DOHH2 (cell line): ENCODE measurements around the gene SLC4A1AP.

ENCODE experiments used
- H3F3A ChIP-seq: fragments of 200-600 bp; sonication (generic), shearing (Covaris generic); 2 replicates; pipeline ENCODE4 v1.6.0; 2016; ENCODE audit warnings: antibody characterized with exemption, mild to moderate bottlenecking; ENCODE audit not compliant: control insufficient read depth, insufficient read depth
- H3K27ac ChIP-seq: fragments of 200-600 bp; sonication (generic); 2 replicates; pipeline ENCODE4 v1.5.1; 2014; ENCODE audit warnings: low read depth, mild to moderate bottlenecking, low read length, moderate library complexity
- H3K27me3 ChIP-seq: fragments of 200-600 bp; sonication (generic); 2 replicates; pipeline ENCODE4 v1.6.1; 2014; ENCODE audit warnings: mild to moderate bottlenecking, low read length, mixed read lengths; ENCODE audit not compliant: control insufficient read depth
- H3K36me3 ChIP-seq: fragments of 200-600 bp; sonication (generic); 2 replicates; pipeline ENCODE4 v1.6.1; 2014; ENCODE audit warnings: mild to moderate bottlenecking, low read length, moderate library complexity, mixed read lengths; ENCODE audit not compliant: control insufficient read depth
- H3K4me1 ChIP-seq: fragments of 200-600 bp; sonication (generic); 2 replicates; pipeline ENCODE4 v1.6.1; 2014; ENCODE audit warnings: mild to moderate bottlenecking, low read length, mixed read lengths; ENCODE audit not compliant: control insufficient read depth
- H3K4me2 ChIP-seq: fragments of 200-600 bp; sonication (generic); 2 replicates; pipeline ENCODE4 v1.6.0; 2014; ENCODE audit warnings: mild to moderate bottlenecking, low read length, moderate library complexity
- H3K4me3 ChIP-seq: fragments of 200-600 bp; sonication (generic); 2 replicates; pipeline ENCODE4 v1.5.1; 2014; ENCODE audit warnings: mild to moderate bottlenecking, low read length, mixed read lengths
- H3K79me2 ChIP-seq: fragments of 200-600 bp; sonication (generic); 2 replicates; pipeline ENCODE4 v1.6.1; 2014; ENCODE audit warnings: mild to moderate bottlenecking, low read length, mixed read lengths; ENCODE audit not compliant: control insufficient read depth
- H3K9me2 ChIP-seq: fragments of 200-600 bp; sonication (generic); replicated peaks from 2 replicates; pipeline ENCODE4 v1.6.1; 2014; ENCODE audit warnings: mild to moderate bottlenecking, low read length, mixed read lengths; ENCODE audit not compliant: control insufficient read depth
- H3K9me3 ChIP-seq: fragments of 200-600 bp; sonication (generic); 2 replicates; pipeline ENCODE4 v1.6.1; 2014; ENCODE audit warnings: antibody characterized with exemption, low read length, mixed read lengths; ENCODE audit not compliant: control insufficient read depth, insufficient read depth
- H4K20me1 ChIP-seq: fragments of 200-600 bp; sonication (generic); 2 replicates; pipeline ENCODE4 v1.6.0; 2014; ENCODE audit warnings: low read depth, mild to moderate bottlenecking, antibody characterized with exemption, low read length, moderate library complexity; ENCODE audit not compliant: control insufficient read depth, insufficient read depth
- CTCF ChIP-seq: fragments of 200-600 bp; sonication (generic); IDR thresholded peaks from one replicate; pipeline ENCODE4 v1.5.1; 2014; ENCODE audit warnings: antibody characterized with exemption, mild to moderate bottlenecking, low read depth, low read length; ENCODE audit not compliant: poor library complexity, severe bottlenecking
- EZH2phosphoT487 ChIP-seq: fragments of 200-600 bp; sonication (generic); IDR thresholded peaks from 2 replicates; pipeline ENCODE4 v1.6.1; 2017; ENCODE audit warnings: borderline replicate concordance, mild to moderate bottlenecking, antibody characterized with exemption, low read length, moderate library complexity, mixed read lengths

The SLC4A1AP gene

GRCh38 chr2:27716301-27717069, 52.8 kb downstream of the SLC4A1AP start:
- Histone ChIP-seq H3F3A (no peaks in the 10 kb centered on the region), H3K4me3 (no peak overlapping the region), H3K27ac (no peak overlapping the region), H3K4me2 (no peak overlapping the region), H3K9me3 (no peaks in the 10 kb centered on the region), H3K4me1 (peaks cover 4% of the 10 kb centered on the region; the same call in 1 of the 2 replicates), H3K79me2 (no peaks in the 10 kb centered on the region), H3K9me2 (no peaks in the 10 kb centered on the region), H3K27me3 (peaks cover 40% of the 10 kb centered on the region), H4K20me1 (no peaks in the 10 kb centered on the region), H3K36me3 (no peaks in the 10 kb centered on the region)
- no peak for TF ChIP-seq CTCF
- TF ChIP-seq EZH2phosphoT487: no peak

- no peak overlapping the region for H3K4me2 ChIP-seq
- no peaks in the 10 kb centered on the region for H3K79me2 ChIP-seq
- H3K4me1 ChIP-seq: peaks cover 4% of the 10 kb centered on the region; the same call in 1 of the 2 replicates
- no peaks in the 10 kb centered on the region for H3K9me3 ChIP-seq
- TF ChIP-seq EZH2phosphoT487 (no peak), CTCF (no peak)
- no peak overlapping the region for H3K27ac ChIP-seq
- H3K27me3 ChIP-seq: peaks cover 37% of the 10 kb centered on the region
- no peaks in the 10 kb centered on the region for H3F3A ChIP-seq
- no peak overlapping the region for H3K4me3 ChIP-seq
- no peaks in the 10 kb centered on the region for H3K9me2 ChIP-seq
- no peaks in the 10 kb centered on the region for H4K20me1 ChIP-seq
- no peaks in the 10 kb centered on the region for H3K36me3 ChIP-seq
Measured at GRCh38 chr2:27717070-27717795, 53.5 kb downstream of the SLC4A1AP start.

- no peak for TF ChIP-seq EZH2phosphoT487
- no peak for TF ChIP-seq CTCF
- Histone ChIP-seq H3K27ac (no peak overlapping the region), H3K79me2 (no peaks in the 10 kb centered on the region), H4K20me1 (no peaks in the 10 kb centered on the region), H3K36me3 (no peaks in the 10 kb centered on the region), H3F3A (no peaks in the 10 kb centered on the region), H3K27me3 (peaks cover 30% of the 10 kb centered on the region), H3K4me3 (no peak overlapping the region), H3K4me2 (no peak overlapping the region), H3K9me3 (no peaks in the 10 kb centered on the region), H3K4me1 (peaks cover 4% of the 10 kb centered on the region; the same call in 1 of the 2 replicates), H3K9me2 (no peaks in the 10 kb centered on the region)
Measured at GRCh38 chr2:27720004-27720551, 56.4 kb downstream of the SLC4A1AP start.
